Measurements from ENCODE around the gene SLC35G3.
"Not testable (repeated sequence)": the region's sequence is repeated elsewhere in the genome, so short reads cannot be mapped to it uniquely, and the experiment has no call there.

SLC35G3 gene

DNA sequence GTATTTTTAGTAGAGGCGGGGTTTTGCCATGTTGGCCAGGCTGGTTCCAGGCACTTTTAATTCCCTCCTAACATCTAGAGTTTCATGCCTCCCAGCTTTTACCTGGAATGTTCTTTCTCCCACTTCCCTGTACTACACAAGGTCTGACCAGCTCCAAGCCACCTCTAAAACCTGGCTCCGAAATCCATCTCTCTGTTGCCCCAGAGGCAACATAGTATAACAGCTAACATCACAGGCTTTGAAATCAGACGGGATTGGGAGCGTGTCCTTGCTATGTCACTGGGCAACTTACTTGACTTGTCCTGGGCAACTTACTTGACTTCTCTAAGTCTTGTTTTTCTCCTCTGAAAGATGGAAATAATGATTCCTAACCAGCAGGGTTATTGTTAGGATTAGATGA, 31.4 kb downstream of the SLC35G3 start:
- no peak for DNase-seq

- no peak for DNase-seq
Measured at GRCh38 chr17:35161281-35161761, 32.9 kb downstream of the SLC35G3 start.

- DNase-seq, result no peak
Measured at GRCh38 chr17:35160354-35161201, 33.6 kb downstream of the SLC35G3 start.

GRCh38 chr17:35159940-35160339, 34.3 kb downstream of the SLC35G3 start:
- no peak for DNase-seq

DNA sequence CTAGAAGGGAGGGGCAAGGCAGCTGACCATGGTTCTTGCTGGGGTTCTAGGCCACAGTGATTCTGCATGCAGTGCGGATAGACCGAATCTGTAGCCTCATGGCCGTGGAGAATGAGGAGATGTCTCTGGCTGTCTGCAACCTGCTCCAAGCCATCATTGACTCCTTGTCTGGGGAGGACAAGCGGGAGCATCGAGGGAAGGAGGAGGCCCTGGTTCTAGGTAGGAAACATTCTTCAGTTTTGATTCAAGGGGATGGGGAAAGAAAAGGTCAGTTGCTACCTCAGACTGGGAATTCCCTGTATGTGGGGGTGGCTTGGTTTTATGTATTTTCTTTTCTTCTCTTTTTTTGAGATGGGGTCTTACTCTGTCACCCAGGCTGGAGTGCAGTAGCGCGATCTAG, 38.9 kb downstream of the SLC35G3 start:
- DNase-seq, result no peak

- DNase-seq, result no peak
Measured at GRCh38 chr17:35154196-35155165, 39.7 kb downstream of the SLC35G3 start.

- no peak for DNase-seq
Measured at GRCh38 chr17:35152421-35153140, 41.6 kb downstream of the SLC35G3 start.

- not testable (repeated sequence) for DNase-seq
Measured at GRCh38 chr17:35151080-35151479, 43.1 kb downstream of the SLC35G3 start.

DNA sequence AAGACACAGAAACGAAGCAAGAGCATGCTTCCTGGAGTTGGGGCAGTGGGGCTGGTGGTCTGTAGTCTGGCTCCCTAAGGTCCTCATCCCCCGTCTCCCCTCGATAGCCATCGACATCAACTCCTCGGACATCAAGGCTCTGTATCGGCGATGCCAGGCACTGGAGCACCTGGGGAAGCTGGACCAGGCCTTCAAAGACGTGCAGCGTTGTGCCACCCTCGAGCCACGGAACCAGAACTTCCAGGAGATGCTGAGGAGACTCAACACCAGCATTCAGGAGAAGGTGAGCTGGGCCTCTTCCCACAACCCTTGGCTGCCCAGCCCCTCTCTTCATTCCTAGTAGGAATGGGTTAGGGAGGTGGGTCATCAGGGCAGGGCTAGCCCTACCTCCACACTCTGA, 44.3 kb downstream of the SLC35G3 start:
- no peak for DNase-seq

GRCh38 chr17:35148144-35148543, 46.0 kb downstream of the SLC35G3 start:
- no peak for DNase-seq

DNA sequence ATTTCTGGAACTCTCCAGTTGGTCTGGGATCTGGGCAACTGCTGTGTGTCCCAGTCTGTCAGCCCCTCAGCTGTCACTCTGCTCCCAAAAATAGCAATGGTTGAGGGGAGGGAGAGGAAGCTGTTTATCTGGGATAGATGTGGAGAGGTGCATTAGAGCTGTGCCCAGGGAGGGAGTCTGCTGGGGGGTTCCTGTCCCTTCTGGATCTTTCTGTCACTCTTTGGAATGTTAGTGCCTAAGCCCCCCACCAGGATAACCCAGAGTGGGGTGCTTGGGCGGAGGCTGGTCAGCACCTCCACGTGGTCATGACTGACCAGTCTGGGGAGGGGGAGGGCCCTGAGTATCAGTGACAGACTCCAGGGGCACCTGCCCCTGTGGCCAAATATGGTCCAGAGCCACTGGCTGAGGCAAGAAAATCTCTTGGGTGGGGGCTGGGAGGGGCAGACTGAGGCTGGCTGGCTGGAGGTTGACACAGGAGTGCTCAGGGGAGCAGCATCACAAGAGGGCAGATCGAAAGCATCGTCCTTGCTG, 46.8 kb downstream of the SLC35G3 start, which contains the start of gene UNC45B:
Gene UNC45B, plus strand, starts transcription at position 443 of the 531 bp plus-strand sequence. CDS start 447 bp downstream, outside the sequence.
- no peak for DNase-seq

- no peak for DNase-seq
Measured at GRCh38 chr17:35146214-35146833, 47.9 kb downstream of the SLC35G3 start.

GRCh38 chr17:35144840-35145239, 49.4 kb downstream of the SLC35G3 start:
- DNase-seq, result no peak

Data from NCI-H1417 treated with DMSO at 0.1 percent for 48 hours (cell line).